GM21576 (cell line): ENCODE data around the gene ENAH.
A peak's percentile ranks its signal among the peaks of the same experiment; 100 is the strongest.
"Not testable (repeated sequence)": the region's sequence is repeated elsewhere in the genome, so short reads cannot be mapped to it uniquely, and the experiment has no call there.

Source experiments
- ATAC-seq: cut with Tn5 transposase; IDR thresholded peaks from one replicate; pipeline ENCODE4 v1.9.1; 2021; ENCODE audit warnings: mild to moderate bottlenecking, moderate library complexity; ENCODE audit not compliant: unreplicated experiment

ENAH gene

DNA sequence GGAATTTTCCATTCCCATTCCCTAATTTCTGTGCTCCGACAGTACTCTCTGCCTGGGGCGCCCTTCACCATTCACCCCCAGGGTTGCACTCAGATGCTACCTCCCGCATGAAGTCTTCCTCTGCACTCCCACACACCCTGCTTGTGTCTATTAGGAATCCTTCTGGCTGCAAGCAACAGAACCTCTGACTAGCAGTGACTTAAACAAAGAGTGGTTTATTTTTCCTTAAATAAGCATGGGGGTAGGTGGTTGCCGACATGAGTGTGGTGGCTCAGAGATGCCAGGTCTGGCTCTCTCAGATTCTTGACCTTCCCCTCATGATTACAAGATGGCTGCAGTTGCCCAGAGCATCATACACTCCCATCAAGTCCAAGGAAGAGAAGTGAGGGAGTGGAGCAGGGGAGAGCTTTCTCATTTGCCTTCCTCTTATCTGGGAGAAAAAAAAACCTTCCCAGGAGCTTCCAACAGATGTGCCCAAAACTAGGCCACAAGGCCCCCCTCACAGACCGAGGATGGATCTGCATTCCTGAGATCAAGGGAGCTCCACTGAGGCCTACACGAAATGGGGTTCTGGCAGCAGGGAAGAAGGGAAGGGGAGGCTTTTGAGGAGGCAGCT is 175.5 kb downstream of the ENAH start:
- ATAC-seq = no peak

DNA sequence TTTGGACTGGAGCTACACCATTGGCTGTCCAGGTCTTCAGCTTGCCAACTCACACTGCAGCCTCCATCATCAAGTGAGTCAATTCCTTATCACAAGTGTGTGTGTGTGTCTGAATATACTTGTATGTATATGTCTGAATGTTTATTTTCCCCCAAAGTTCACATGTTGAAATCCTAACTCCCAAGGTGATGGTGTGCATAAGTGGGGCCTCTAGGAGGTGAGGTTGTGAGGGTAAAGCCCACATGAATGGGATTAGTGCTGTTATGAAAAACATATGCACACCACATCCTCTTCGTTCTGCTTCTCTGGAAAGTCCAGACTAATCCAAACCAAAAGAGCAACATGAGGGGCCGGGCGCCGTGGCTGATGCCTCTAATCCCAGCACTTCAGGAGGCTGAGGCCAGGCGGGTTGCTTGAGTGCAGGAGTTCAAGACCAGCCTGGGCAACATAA is 176.4 kb downstream of the ENAH start:
- ATAC-seq = no peak

DNA sequence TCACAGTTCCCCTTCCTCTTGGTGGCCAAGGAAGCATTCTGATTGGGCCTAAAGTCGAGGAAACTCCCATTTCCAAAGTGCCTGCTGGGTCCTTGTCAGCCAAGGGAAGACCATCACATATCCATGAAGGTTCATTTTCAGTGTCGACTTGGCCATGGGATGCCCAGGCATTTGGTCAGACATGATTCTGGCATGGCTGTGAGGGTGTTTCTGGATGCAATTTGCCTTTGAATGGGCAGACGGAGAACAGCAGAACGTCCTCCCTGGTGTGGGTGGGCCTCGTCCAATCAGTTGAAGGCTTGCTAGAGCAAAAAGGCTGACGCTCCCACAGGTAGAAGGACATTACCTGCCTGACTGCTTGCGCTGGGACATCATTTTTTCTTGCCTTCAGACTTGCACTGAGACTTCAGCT is 176.8 kb downstream of the ENAH start:
- ATAC-seq = no peak

DNA sequence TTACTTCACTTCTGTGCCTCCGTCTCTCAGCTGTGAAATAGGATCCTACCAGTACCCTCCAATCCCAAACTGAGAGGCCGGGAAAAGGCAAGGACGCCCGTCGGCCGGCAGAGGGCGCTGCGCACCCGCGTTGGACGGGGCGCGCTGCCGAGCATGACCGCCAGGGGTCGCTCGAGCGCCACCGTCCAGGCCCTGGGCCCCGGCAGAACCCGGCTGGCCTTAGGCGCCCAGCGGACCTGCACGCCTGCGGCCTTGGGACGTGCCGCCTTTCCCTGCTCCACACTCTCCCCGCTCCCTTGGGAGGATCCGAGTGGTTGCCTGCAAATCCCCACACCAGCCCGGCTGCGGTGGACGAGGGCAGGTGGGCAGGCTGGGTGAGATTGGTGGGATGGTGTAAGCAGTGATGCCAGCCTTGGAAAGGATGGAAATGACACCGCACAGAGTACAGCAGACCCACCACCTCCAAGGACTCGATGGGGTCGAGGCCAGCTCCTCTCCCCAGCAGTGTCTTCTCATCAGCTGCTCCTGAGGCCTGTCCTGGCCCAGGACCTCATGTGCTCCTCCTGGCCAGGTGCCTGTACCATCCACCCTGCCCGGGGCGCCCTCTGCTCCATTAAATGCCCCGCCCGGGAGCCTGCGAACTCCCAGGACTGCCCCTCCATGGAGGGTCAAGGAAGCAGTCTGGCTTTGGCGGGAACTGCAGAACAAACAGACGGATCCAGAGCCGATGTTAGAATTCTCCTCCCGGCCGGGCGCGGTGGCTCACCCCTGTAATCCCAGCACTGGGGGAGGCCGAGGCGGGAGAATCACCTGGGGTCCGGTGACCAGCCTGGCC is 177.7 kb downstream of the ENAH start:
- ATAC-seq = peak; percentile 73

DNA sequence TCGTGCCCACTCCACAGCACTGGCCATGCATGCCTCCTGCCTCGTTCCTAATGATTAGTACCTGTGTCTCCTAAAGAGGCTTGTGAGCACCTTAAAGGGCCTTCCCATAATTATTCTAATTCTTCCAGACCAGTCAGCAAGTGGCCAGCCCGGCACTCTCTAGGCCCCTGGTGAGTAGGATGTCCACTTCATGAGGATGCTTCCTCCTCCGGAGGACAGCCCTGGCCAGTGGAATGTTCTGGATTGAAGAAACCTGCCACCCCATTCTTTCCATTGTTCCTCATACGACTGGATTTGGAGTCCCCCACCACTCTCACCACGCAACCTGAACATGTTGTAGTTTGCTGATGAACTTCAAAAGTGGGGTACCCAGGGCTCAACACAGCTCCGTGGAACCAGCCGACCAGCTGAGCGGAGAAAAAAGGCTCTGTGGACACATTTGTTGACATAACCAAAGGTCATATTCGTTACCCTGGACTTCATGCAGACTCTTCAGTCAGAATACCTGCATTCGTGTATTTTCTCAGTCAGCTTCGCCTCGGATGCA is 178.4 kb downstream of the ENAH start:
- no peak for ATAC-seq

DNA sequence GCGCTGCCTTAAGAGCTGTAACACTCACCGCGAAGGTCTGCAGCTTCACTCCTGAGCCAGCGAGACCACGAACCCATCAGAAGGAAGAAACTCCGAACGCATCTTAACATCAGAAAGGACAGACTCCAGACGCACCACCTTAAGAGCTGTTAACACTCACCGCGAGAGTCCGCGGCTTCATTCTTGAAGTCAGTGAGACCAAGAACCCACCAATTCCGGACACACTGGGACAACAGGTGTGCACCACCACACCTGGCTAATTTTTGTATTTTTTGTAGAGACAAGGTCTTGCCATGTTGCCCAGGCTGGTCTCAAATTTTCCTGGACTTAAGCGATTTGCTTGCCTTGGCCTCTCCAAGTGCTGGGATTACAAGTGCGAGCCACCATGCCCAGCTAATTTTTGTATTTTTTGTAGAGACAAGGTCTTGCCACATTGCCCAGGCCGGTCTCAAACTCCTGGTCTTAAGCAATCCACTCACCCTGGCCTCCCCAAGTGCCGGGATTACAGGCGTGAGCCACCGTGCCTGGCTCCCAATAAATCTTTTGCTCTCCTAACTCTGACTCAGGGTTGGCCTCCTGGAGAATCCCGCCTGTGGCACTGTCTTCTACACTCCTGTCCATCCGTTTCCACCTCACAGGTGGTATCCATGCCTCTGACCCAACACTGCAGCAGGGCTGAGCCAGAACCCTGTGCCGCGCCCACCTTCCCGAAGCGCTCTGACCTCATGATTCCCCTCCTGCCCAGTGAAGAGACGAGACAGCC is 179.1 kb downstream of the ENAH start:
- not testable (repeated sequence) for ATAC-seq

DNA sequence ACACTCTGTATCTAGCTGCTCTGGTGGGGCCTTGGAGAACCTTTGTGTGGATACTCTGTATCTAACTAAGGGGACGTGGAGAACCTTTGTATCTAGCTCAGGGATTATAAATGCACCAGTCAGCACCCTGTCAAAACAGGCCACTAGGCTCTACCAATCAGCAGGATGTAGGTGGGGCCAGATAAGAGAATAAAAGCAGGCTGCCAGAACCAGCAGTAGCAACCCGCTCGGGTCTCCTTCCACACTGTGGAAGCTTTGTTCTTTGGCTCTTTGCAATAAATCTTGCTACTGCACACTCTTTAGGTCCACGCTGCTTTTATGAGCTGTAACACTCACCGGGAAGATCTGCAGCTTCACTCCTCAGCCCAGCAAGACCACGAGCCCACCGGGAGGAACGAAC is 179.7 kb downstream of the ENAH start:
- ATAC-seq = not testable (repeated sequence)

DNA sequence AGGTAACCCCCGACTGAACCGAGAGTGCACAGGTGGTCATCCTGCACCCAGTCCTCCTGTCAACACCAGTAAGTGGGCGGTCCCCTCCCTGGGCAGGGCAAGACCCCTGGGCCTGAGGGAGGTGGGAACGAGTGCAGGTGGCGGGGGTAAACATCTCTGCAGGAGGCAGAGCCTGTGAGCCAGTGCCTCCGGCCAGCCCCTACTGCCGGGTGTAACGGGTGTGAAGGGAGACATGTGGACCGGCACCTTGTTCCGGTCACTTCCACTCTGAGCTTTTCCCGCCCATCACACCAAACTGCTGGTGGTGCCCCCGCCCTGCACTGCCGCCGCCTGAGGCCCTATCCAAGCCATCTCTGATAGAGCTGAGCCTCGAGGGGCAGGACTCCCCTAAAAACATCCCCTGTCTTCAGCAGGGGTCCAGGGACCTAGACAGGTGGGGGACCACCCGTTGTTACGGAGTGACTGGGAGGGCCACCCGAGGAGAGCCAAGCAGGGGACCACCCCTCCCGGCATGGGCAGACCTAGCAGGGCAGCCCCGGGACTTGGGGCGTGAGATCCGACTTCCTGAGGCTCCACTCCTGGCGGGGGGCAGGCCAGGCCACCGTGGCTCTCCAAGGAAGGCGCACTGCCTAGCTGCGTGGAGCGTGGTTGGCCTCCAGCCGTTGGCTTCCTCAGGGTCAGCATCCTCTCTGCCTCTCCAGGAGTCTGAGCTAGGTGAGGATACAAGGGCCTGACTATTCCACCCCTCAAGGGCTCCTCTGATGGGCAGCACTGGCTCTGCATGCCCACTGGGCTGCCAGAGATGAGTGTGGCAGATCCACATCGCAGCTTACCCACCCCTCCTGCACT is 181.2 kb downstream of the ENAH start:
- ATAC-seq = no peak

DNA sequence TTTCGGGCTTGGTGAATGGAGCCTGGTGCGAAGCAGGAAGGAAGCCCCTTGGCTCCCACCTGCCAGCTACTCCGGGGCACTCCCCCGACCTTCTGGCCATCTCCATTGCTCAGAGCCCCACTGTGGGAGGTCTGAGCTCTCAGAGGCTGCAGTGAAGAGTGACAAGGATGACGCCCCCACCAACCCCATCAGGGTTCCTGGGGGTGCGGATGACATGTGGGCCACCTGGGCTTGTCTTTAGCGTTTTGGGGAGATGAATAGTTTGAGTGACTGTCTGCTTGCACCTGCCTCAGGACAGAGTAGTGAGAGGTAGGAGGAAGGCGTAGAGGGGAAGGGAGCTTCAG is 181.8 kb downstream of the ENAH start:
- no peak for ATAC-seq

DNA sequence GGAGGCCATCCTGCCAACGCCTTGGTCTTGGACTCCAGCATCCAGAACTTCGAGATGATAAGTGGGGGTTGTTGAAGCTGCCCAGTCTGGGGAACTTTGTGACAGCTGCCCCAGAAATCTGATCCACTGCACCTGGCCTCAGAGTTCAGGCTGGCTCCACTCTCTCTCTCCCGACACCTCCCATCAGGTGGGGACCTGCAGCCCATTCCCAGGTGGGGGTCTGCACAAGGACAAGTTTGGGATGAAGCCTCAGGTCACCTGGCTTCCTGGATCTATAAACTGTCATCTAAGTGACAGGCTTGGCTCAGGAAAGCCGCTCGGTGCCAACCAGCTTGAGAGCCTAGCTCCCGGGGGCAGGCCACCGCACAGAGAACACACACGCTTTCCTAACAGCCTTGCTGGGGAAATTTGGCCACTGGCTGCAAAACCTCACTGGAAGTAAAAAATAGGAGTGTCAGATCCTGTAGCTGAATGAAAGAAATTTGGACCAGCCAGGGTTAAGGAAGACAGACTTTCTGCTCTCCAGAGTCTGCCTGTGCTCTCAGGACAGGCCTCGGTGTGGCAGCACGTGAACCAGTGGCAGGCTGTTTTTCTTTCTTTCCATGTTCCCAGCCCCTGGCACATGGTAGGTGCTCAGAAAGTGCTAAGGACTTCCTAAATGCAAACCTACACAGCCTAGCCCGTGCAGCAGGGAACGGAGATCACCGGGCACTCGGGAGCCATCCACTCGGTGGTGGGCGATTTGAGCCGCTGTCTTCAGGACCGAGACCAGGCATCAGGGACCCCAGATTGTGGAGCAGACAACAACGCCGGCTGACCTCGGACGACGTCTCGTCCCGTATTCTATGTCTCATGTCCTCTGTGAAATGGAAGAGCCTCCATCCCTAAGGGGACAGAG is 182.5 kb downstream of the ENAH start:
- ATAC-seq = no peak

DNA sequence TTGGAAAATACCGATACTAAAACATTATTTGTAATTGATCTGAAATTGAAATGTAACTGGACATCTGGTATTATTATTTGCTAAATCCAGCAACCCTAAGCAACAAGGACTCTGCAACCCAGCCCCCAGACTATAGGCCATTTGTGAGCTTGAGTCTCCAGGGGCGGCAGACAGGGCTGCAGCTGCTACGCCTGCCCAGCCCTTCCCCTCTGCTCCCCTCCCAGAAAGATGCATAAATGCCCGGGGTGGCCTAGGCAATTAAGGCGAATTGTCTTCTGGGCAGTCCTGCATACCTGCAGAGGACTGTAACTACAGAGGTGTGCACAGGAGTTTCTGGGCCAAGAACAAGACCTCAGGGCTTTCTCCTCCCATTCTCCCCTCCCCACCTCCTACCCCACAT is 183.9 kb downstream of the ENAH start:
- no peak for ATAC-seq

DNA sequence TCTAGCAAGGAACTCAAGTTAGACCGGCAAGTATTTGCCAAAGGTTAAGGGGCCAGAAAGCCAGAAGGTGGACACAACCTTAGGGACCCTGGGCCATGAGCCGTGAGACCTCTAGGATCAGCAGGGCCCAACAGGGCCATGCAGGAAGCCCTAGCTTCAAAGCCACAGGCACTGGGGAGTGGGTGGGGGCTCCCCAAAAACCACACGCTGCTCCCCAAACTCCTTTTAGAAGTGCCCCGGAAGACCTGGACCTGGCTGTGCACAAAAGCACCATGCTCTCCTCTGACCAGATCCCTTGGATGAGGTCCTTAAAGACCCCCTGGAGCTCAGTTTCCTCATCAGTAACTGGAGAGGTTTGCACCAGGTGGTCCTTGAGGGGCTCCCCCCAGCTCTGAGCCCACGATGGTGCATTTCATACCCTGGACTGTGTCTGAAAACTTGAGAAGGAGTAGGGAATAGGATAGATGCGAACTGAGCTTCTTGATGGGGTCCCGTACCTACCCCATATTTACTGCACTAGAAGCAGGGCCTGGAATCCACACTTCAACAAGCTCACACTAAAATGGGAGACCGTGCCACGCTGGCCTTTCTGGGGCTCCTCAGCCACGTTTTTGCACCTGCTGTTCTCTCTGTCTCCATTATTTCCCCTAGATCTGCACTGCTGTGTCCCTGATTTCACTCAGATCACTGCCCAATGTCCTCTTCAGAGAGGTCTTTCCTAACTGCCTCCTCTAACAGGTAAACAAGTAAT is 184.5 kb downstream of the ENAH start:
- ATAC-seq = no peak

DNA sequence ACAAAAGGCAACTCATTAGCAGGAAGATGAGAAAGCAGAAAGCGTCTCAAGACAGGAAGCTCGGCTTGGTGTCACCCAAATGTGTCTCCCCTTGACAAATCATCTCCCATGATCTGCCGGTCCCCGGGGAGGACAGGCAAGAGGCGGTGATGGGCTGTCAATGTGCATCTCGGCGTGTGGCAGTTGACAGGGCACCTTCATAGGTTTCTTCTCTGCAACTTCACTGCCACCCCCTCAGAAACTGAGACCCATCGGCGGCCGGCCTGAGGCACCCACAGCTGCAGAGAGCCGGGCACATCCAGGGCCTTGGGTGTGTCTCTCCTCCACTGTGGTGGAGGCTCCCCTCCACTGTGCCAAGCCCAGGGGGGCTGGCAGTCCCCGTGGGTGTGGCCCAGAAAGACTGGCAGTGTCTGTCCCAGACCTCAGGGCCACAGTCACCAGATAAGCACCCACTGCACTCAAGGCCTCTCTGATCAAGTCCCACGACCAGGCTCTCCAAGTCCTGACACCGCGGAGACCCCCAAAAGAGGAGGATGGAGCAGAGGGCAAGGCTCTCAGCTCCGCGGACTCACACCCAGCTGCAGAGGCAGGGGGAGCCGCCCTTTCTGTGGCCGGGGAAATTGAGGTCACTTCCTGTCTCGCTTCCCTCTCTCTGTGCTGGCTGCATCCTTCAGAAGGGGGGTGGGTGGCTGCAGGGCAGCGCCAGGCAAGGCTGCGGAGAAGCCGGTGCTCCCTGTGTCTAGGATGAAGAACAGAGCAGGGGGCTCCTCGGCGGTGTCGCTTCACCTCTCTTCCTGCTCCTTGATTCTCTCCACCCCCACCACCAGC is 185.5 kb downstream of the ENAH start:
- ATAC-seq = peak; percentile 95

DNA sequence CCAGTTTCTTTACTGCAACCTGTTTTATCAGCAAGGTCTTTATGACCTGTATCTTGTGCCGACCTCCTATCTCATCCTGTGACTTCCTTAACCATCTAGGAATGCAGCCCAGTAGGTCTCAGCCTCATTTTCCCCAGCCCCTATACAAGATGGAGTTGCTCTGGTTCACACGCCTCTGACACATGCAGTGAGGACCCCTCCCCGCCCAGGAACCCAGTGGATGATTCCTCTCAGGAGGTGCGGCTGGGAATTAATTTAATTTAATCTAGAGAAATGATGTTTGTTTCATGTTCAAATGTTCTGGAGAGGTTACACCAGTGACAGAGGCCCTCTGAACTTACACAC is 186.1 kb downstream of the ENAH start:
- no peak for ATAC-seq

DNA sequence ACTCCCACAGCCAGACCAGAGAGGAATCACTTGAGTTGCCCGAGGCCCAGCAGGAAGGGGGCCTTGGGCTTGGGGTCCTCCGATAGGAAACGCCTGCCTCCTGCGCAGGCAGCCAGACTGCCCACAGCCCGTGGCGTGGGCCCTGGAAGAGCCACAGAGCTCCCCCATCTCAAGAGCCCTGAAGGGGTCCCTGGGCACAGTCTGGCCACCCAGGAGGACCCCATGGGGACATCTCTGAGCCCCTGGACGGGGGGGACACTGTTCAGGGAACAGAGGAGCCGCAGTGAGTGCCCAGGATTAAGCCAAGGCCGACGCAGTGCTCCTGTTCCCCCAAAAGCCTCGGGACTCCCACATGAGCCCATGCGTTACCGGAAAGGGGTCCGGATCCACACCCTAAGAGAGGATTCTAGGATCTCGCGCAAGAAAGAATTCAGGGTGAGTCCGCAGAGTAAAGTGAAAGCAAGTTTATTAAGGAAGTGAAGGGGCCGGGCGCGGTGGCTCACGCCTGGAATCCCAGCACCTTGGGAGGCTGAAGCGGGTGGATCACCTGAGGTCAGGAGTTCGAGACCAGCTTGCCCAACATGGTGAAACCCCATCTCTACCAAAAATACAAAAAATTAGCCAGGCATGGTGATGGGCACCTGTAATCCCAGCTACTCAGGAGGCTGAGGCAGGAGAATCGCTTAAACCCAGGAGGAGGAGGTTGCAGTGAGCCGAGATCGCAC is 187.0 kb downstream of the ENAH start:
- ATAC-seq = no peak

DNA sequence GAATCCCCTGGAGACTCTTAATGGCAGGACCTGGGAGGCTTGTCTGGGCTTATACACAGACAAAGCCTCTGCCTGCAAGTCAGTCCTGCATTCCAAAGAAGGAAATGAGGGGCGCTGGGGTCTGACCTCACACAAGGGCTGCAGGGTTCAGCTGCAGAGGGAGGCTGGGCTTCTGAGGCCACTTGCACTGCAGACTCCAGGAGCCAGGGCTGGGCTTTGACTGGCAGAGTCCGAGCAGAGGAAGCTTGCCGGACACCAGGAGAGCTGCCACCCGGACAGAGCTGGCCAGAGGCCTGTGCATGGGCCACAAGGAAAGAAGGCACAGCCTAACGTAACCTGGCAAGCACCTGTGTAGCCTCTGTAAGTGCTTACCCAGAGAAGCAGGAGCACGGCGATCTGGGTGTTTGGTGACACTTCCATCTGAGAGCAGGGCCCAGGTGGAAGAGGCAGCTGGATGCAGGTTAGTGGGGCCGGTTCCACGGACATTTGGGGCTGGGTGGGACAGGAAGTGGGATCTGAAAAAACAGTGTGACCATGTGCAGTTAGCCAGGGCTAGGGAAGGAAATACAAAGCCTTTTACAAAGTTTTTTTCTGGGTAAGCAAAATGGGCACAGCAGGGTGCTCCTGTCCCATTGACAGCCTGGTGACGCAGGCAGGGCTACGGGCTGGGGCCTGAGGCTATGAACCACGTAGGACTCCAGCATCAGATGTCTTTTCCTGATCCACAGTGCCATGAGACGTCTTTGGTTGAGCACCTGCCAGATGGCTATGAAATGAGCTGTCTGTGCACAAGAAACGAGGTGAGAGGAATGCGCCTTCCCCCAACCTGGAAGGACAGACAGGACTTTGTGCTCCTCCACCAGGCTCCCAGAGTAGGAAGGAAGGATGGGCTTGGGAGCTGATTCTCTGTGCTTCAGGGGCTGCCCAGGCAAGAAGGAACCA is 187.8 kb downstream of the ENAH start:
- no peak for ATAC-seq
